ENCODE measurements around the gene PRF1. TPM values are rescaled to one million over a fixed set of nuclear protein-coding genes. Genes with fewer than 3 reads are reported as not detected.
"Not testable (repeated sequence)": the region's sequence is repeated elsewhere in the genome, so short reads cannot be mapped to it uniquely, and the experiment has no call there.

The PRF1 gene
- total and polyA plus RNA-seq, 2 experiments from 2014 or later: 0.13 TPM; not detected in 1

DNA sequence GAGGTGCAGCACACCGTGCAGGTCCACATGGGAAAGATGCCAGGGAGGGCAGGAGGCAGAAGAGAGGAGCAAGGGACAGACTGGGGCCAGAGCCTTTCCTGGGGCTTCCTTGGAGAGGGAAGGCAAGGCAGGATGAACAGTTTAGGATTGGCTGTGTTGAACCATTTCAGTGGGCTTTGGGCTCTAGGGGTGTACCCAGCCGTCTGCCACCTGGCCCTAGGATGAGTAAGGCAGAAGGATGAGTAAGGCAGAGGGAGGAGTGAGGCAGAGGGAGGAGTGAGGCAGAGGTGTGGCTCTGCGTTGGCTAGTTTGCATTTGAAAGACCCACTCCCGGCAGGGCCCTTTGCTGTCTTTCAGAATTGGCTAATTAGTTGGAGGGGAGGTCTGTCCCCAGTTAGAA is 31.5 kb upstream of the PRF1 start:
- no peak overlapping the region for H3K27ac Mint-ChIP-seq

DNA sequence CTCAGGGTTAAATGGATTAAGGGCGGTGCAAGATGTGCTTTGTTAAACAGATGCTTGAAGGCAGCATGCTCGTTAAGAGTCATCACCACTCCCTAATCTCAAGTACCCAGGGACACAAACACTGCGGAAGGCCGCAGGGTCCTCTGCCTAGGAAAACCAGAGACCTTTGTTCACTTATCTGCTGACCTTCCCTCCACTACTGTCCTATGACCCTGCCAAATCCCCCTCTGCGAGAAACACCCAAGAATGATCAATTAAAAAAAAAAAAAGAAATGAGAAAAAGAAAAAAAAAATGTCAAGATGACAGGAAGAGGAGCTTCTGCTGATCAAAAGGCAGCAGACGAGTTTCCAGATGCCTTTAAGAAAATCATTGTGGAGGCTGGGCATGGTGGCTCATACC is 29.2 kb upstream of the PRF1 start:
- peaks cover 17% of the 10 kb centered on the region for H3K36me3 Mint-ChIP-seq (ENCODE audit: low read depth)
- ATAC-seq; H3K9me2 ChIP-seq (ENCODE audit: insufficient read depth); DNase-seq (ENCODE audit: low spot score); H3K27ac Mint-ChIP-seq; H3K79me2 ChIP-seq (replicated peaks; ENCODE audit: insufficient read depth); H3K4me3 ChIP-seq; H4K20me1 ChIP-seq (replicated peaks; ENCODE audit: insufficient read depth); H3K4me3 Mint-ChIP-seq; H3K4me1 Mint-ChIP-seq; H3K4me2 ChIP-seq; H3K27ac ChIP-seq (ENCODE audit: low read depth); H3K27me3 ChIP-seq (ENCODE audit: insufficient read depth); H3F3A ChIP-seq (replicated peaks; ENCODE audit: low read depth); H2AFZ ChIP-seq; H3K36me3 ChIP-seq (ENCODE audit: insufficient read depth); H3K4me1 ChIP-seq (ENCODE audit: insufficient read depth): not testable (repeated sequence)
- H3K9me3 Mint-ChIP-seq: peaks cover 31% of the 10 kb centered on the region
- peaks cover 13% of the 10 kb centered on the region for H3K27me3 Mint-ChIP-seq (ENCODE audit: insufficient read depth, low read depth, poor library complexity)

More for the DNA sequence above, 31.5 kb upstream of the PRF1 start:
- Histone ChIP-seq H2AFZ (no peak overlapping the region), H3K27me3 (ENCODE audit: insufficient read depth) (no peaks in the 10 kb centered on the region), H4K20me1 (replicated peaks; ENCODE audit: insufficient read depth) (no peaks in the 10 kb centered on the region), H3F3A (replicated peaks; ENCODE audit: low read depth) (no peaks in the 10 kb centered on the region), H3K4me2 (no peak overlapping the region), H3K79me2 (replicated peaks; ENCODE audit: insufficient read depth) (no peaks in the 10 kb centered on the region), H3K36me3 (ENCODE audit: insufficient read depth) (no peaks in the 10 kb centered on the region), H3K4me1 (ENCODE audit: insufficient read depth) (peaks cover 3% of the 10 kb centered on the region; the same call in 1 of the 2 replicates), H3K9me2 (ENCODE audit: insufficient read depth) (no peaks in the 10 kb centered on the region; the same call in 1 of the 2 replicates), H3K4me3 (no peak overlapping the region), H3K27ac (ENCODE audit: low read depth) (no peak overlapping the region)
- DNase-seq (ENCODE audit: low spot score): peak; percentile 76
- H3K27me3 Mint-ChIP-seq (ENCODE audit: insufficient read depth, low read depth, poor library complexity): peaks cover 13% of the 10 kb centered on the region
- H3K4me3 Mint-ChIP-seq: no peak overlapping the region
- H3K9me3 Mint-ChIP-seq: peaks cover 22% of the 10 kb centered on the region
- TF ChIP-seq, protein P1, sequence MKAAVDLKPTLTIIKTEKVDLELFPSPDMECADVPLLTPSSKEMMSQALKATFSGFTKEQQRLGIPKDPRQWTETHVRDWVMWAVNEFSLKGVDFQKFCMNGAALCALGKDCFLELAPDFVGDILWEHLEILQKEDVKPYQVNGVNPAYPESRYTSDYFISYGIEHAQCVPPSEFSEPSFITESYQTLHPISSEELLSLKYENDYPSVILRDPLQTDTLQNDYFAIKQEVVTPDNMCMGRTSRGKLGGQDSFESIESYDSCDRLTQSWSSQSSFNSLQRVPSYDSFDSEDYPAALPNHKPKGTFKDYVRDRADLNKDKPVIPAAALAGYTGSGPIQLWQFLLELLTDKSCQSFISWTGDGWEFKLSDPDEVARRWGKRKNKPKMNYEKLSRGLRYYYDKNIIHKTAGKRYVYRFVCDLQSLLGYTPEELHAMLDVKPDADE (IDR thresholded peaks at IDR 0.05): no peak
- TF ChIP-seq POLR2AphosphoS5 (IDR thresholded peaks at IDR 0.05; ENCODE audit: low read depth): peak; percentile 53; the same call in 1 of the 2 replicates
- H3K36me3 Mint-ChIP-seq (ENCODE audit: low read depth): peaks cover 7% of the 10 kb centered on the region
- ATAC-seq: peak; percentile 100
- peaks cover 8% of the 10 kb centered on the region for H3K4me1 Mint-ChIP-seq

DNA sequence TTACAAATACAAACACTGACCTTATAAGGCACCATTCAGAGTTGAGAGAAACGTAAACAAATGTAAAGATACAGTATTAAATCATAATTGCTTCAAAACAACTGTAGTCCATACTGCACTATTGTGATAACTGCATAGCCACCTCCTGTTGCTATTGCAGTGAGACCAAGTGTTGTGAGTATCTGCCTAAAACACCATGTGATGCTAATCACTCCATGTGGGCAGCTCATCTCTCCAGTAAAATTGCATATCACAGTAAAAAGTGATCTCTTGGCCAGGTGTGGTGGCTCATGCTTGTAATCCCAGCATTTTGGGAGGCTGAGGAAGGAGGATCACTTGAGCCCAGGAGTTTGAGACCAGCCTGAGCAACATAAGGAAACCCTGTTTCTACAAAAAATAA is 26.8 kb upstream of the PRF1 start:
- no peak overlapping the region for H3K27ac ChIP-seq (ENCODE audit: low read depth)
- no peak for DNase-seq (ENCODE audit: low spot score)
- no peaks in the 10 kb centered on the region for H4K20me1 ChIP-seq (replicated peaks; ENCODE audit: insufficient read depth)
- H3K27me3 ChIP-seq (ENCODE audit: insufficient read depth): no peaks in the 10 kb centered on the region
- Mint-ChIP-seq H3K27ac (no peak overlapping the region), H3K27me3 (ENCODE audit: insufficient read depth, low read depth, poor library complexity) (peaks cover 17% of the 10 kb centered on the region), H3K4me3 (no peak overlapping the region), H3K36me3 (ENCODE audit: low read depth) (peaks cover 20% of the 10 kb centered on the region), H3K9me3 (peaks cover 36% of the 10 kb centered on the region), H3K4me1 (peaks cover 20% of the 10 kb centered on the region)
- H3K9me2 ChIP-seq (ENCODE audit: insufficient read depth): peaks cover 10% of the 10 kb centered on the region
- no peaks in the 10 kb centered on the region for H3K79me2 ChIP-seq (replicated peaks; ENCODE audit: insufficient read depth)
- no peak overlapping the region for H3K4me2 ChIP-seq
- ATAC-seq: no peak
- H3K4me3 ChIP-seq: no peak overlapping the region
- peaks cover 21% of the 10 kb centered on the region for H3K4me1 ChIP-seq (ENCODE audit: insufficient read depth)
- H3K36me3 ChIP-seq (ENCODE audit: insufficient read depth): no peaks in the 10 kb centered on the region; the same call in 1 of the 2 replicates
- no peak overlapping the region for H2AFZ ChIP-seq
- peaks cover 7% of the 10 kb centered on the region; the same call in 1 of the 2 replicates for H3F3A ChIP-seq (replicated peaks; ENCODE audit: low read depth)
- TF ChIP-seq STAT1 (IDR thresholded peaks at IDR 0.05; ENCODE audit: unreplicated experiment) (no peak), POLR2AphosphoS5 (IDR thresholded peaks at IDR 0.05; ENCODE audit: low read depth) (no peak), ZNF331 (CRISPR knock-in tag; IDR thresholded peaks at IDR 0.05; ENCODE audit: low read depth) (no peak), JUNB (IDR thresholded peaks at IDR 0.05; ENCODE audit: unreplicated experiment) (no peak), EZH2 (IDR thresholded peaks at IDR 0.05; ENCODE audit: low read depth, unreplicated experiment) (no peak)
- TF ChIP-seq, protein P2, sequence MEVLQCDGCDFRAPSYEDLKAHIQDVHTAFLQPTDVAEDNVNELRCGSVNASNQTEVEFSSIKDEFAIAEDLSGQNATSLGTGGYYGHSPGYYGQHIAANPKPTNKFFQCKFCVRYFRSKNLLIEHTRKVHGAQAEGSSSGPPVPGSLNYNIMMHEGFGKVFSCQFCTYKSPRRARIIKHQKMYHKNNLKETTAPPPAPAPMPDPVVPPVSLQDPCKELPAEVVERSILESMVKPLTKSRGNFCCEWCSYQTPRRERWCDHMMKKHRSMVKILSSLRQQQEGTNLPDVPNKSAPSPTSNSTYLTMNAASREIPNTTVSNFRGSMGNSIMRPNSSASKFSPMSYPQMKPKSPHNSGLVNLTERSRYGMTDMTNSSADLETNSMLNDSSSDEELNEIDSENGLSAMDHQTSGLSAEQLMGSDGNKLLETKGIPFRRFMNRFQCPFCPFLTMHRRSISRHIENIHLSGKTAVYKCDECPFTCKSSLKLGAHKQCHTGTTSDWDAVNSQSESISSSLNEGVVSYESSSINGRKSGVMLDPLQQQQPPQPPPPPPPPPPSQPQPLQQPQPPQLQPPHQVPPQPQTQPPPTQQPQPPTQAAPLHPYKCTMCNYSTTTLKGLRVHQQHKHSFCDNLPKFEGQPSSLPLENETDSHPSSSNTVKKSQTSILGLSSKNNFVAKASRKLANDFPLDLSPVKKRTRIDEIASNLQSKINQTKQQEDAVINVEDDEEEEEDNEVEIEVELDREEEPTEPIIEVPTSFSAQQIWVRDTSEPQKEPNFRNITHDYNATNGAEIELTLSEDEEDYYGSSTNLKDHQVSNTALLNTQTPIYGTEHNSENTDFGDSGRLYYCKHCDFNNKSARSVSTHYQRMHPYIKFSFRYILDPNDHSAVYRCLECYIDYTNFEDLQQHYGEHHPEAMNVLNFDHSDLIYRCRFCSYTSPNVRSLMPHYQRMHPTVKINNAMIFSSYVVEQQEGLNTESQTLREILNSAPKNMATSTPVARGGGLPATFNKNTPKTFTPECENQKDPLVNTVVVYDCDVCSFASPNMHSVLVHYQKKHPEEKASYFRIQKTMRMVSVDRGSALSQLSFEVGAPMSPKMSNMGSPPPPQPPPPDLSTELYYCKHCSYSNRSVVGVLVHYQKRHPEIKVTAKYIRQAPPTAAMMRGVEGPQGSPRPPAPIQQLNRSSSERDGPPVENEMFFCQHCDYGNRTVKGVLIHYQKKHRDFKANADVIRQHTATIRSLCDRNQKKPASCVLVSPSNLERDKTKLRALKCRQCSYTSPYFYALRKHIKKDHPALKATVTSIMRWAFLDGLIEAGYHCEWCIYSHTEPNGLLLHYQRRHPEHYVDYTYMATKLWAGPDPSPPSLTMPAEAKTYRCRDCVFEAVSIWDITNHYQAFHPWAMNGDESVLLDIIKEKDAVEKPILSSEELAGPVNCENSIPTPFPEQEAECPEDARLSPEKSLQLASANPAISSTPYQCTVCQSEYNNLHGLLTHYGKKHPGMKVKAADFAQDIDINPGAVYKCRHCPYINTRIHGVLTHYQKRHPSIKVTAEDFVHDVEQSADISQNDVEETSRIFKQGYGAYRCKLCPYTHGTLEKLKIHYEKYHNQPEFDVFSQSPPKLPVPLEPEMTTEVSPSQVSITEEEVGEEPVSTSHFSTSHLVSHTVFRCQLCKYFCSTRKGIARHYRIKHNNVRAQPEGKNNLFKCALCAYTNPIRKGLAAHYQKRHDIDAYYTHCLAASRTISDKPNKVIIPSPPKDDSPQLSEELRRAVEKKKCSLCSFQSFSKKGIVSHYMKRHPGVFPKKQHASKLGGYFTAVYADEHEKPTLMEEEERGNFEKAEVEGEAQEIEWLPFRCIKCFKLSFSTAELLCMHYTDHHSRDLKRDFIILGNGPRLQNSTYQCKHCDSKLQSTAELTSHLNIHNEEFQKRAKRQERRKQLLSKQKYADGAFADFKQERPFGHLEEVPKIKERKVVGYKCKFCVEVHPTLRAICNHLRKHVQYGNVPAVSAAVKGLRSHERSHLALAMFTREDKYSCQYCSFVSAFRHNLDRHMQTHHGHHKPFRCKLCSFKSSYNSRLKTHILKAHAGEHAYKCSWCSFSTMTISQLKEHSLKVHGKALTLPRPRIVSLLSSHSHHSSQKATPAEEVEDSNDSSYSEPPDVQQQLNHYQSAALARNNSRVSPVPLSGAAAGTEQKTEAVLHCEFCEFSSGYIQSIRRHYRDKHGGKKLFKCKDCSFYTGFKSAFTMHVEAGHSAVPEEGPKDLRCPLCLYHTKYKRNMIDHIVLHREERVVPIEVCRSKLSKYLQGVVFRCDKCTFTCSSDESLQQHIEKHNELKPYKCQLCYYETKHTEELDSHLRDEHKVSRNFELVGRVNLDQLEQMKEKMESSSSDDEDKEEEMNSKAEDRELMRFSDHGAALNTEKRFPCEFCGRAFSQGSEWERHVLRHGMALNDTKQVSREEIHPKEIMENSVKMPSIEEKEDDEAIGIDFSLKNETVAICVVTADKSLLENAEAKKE (CRISPR knock-in tag; IDR thresholded peaks at IDR 0.05): no peak
